ENCODE results near the gene EDRF1. TPM values are rescaled to one million over a fixed set of nuclear protein-coding genes. Genes with fewer than 3 reads are reported as not detected.

The EDRF1 gene
- total and polyA plus RNA-seq, 3 experiments from 2014 or later, result 13.1 to 33.5 (median 32.5) TPM

GRCh38 chr10:125773687-125774543 is 54.4 kb downstream of the EDRF1 start:
- no peaks in the 10 kb centered on the region for H3K36me3 ChIP-seq (ENCODE audit: insufficient read depth, low read length)
- H3K27me3 ChIP-seq (ENCODE audit: insufficient read depth, low read length, poor library complexity, severe bottlenecking), result no peaks in the 10 kb centered on the region
- Mint-ChIP-seq H3K4me1 (no peaks in the 10 kb centered on the region), H3K27ac (peak overlapping the region in 1 of 8 donors; percentile 40), H3K36me3 (peaks cover 0 to 6% (median 6%) of the 10 kb centered on the region in 3 donors), H3K9me3 (peaks cover 0 to 1% (median 0%) of the 10 kb centered on the region in 5 donors), H3K27me3 (peaks cover 0 to 4% of the 10 kb centered on the region in 2 donors), H3K4me3 (no peak overlapping the region)
- DNase-seq, result no peak
- H3K27ac ChIP-seq (ENCODE audit: low read depth, low read length), result no peak overlapping the region
- no peak overlapping the region for H3K4me3 ChIP-seq (ENCODE audit: low read length)
- POLR2A ChIA-PET, result no interaction called here
- H3K9me3 ChIP-seq (ENCODE audit: low read length), result no peaks in the 10 kb centered on the region
- H3K4me1 ChIP-seq (ENCODE audit: insufficient read depth, low read length), result no peaks in the 10 kb centered on the region
- CTCF ChIA-PET, result no interaction called here

- H3K27ac ChIP-seq (ENCODE audit: low read depth, low read length), result no peak overlapping the region
- H3K4me3 ChIP-seq (ENCODE audit: low read length), result no peak overlapping the region
- H3K36me3 ChIP-seq (ENCODE audit: insufficient read depth, low read length), result no peaks in the 10 kb centered on the region
- Mint-ChIP-seq H3K9me3 (peaks cover 0 to 1% (median 0%) of the 10 kb centered on the region in 5 donors), H3K4me3 (no peak overlapping the region), H3K27me3 (peaks cover 0 to 4% of the 10 kb centered on the region in 2 donors), H3K4me1 (no peaks in the 10 kb centered on the region), H3K27ac (peak overlapping the region in 1 of 8 donors; percentile 40), H3K36me3 (peaks cover 0 to 3% (median under 1%) of the 10 kb centered on the region in 3 donors)
- H3K27me3 ChIP-seq (ENCODE audit: insufficient read depth, low read length, poor library complexity, severe bottlenecking), result no peaks in the 10 kb centered on the region
- DNase-seq, result no peak
- H3K4me1 ChIP-seq (ENCODE audit: insufficient read depth, low read length), result no peaks in the 10 kb centered on the region
- H3K9me3 ChIP-seq (ENCODE audit: low read length), result no peaks in the 10 kb centered on the region
- CTCF ChIA-PET, result no interaction called here
- POLR2A ChIA-PET, result no interaction called here
Measured at GRCh38 chr10:125774581-125775191, 55.2 kb downstream of the EDRF1 start.

GRCh38 chr10:125775491-125776106 is 56.1 kb downstream of the EDRF1 start, which contains the start of gene MMP21:
Gene MMP21 (minus strand): TSS chr10:125775821. CDS start chr10:125775821, 0 bp downstream.
- Mint-ChIP-seq H3K27me3 (peaks cover 0 to 4% of the 10 kb centered on the region in 2 donors), H3K4me3 (no peak within 1 kb of the TSS), H3K36me3 (peaks cover 0 to 3% (median 0%) of the 10 kb centered on the region in 3 donors), H3K27ac (peak within 1 kb of the TSS in 1 of 8 donors; percentile 43), H3K9me3 (peaks cover 0 to 1% (median 0%) of the 10 kb centered on the region in 5 donors), H3K4me1 (no peaks in the 10 kb centered on the region)
- Histone ChIP-seq H3K36me3 (ENCODE audit: insufficient read depth, low read length) (no peaks in the 10 kb centered on the region), H3K4me3 (ENCODE audit: low read length) (no peak within 1 kb of the TSS), H3K27ac (ENCODE audit: low read depth, low read length) (no peak within 1 kb of the TSS), H3K9me3 (ENCODE audit: low read length) (no peaks in the 10 kb centered on the region), H3K27me3 (ENCODE audit: insufficient read depth, low read length, poor library complexity, severe bottlenecking) (no peaks in the 10 kb centered on the region), H3K4me1 (ENCODE audit: insufficient read depth, low read length) (no peaks in the 10 kb centered on the region)
- DNase-seq, result no peak
- ChIA-PET POLR2A (no interaction called here), CTCF (no interaction called here)

- Histone ChIP-seq H3K36me3 (ENCODE audit: insufficient read depth, low read length) (no peaks in the 10 kb centered on the region), H3K9me3 (ENCODE audit: low read length) (no peaks in the 10 kb centered on the region), H3K4me3 (ENCODE audit: low read length) (no peak overlapping the region), H3K4me1 (ENCODE audit: insufficient read depth, low read length) (no peaks in the 10 kb centered on the region), H3K27me3 (ENCODE audit: insufficient read depth, low read length, poor library complexity, severe bottlenecking) (no peaks in the 10 kb centered on the region), H3K27ac (ENCODE audit: low read depth, low read length) (no peak overlapping the region)
- H3K9me3 Mint-ChIP-seq, result peaks cover 0 to 1% (median 0%) of the 10 kb centered on the region in 5 donors
- H3K27me3 Mint-ChIP-seq, result peaks cover 0 to 4% of the 10 kb centered on the region in 2 donors
- H3K4me1 Mint-ChIP-seq, result no peaks in the 10 kb centered on the region
- CTCF ChIA-PET, result no interaction called here
- H3K27ac Mint-ChIP-seq, result no peak overlapping the region
- no peak overlapping the region for H3K4me3 Mint-ChIP-seq
- H3K36me3 Mint-ChIP-seq, result peaks cover 0 to 2% (median 0%) of the 10 kb centered on the region in 3 donors
- POLR2A ChIA-PET, result no interaction called here
- DNase-seq, result no peak
Measured at GRCh38 chr10:125777806-125778205, 58.3 kb downstream of the EDRF1 start.

- Mint-ChIP-seq H3K4me1 (no peaks in the 10 kb centered on the region), H3K27me3 (no peaks in the 10 kb centered on the region), H3K36me3 (peaks cover 0 to 2% (median 0%) of the 10 kb centered on the region in 3 donors), H3K27ac (no peak overlapping the region), H3K9me3 (peaks cover 0 to 1% (median 0%) of the 10 kb centered on the region in 5 donors), H3K4me3 (no peak overlapping the region)
- Histone ChIP-seq H3K27ac (ENCODE audit: low read depth, low read length) (no peak overlapping the region), H3K4me3 (ENCODE audit: low read length) (no peak overlapping the region), H3K4me1 (ENCODE audit: insufficient read depth, low read length) (no peaks in the 10 kb centered on the region), H3K27me3 (ENCODE audit: insufficient read depth, low read length, poor library complexity, severe bottlenecking) (no peaks in the 10 kb centered on the region), H3K36me3 (ENCODE audit: insufficient read depth, low read length) (no peaks in the 10 kb centered on the region), H3K9me3 (ENCODE audit: low read length) (no peaks in the 10 kb centered on the region)
- DNase-seq, result no peak
- ChIA-PET POLR2A (no interaction called here), CTCF (no interaction called here)
Measured at GRCh38 chr10:125778556-125778955, 59.0 kb downstream of the EDRF1 start.

GRCh38 chr10:125779403-125780327 is 60.2 kb downstream of the EDRF1 start:
- H3K9me3 ChIP-seq (ENCODE audit: low read length), result no peaks in the 10 kb centered on the region

GRCh38 chr10:125781374-125781773 is 61.9 kb downstream of the EDRF1 start:
- H3K4me3 ChIP-seq (ENCODE audit: low read length), result no peak overlapping the region
- ChIA-PET POLR2A (interaction anchor here (1.0 kb wide), 1 partner anchor 17 kb away, joined by 3 read pairs; no protein-coding TSS in a partner anchor), CTCF (no interaction called here)
- Mint-ChIP-seq H3K9me3 (peaks cover 0 to 1% (median 0%) of the 10 kb centered on the region in 5 donors), H3K4me1 (no peaks in the 10 kb centered on the region), H3K27ac (no peak overlapping the region), H3K4me3 (no peak overlapping the region), H3K36me3 (peaks cover 0 to 3% (median 0%) of the 10 kb centered on the region in 3 donors), H3K27me3 (no peaks in the 10 kb centered on the region)
- H3K9me3 ChIP-seq (ENCODE audit: low read length), result no peaks in the 10 kb centered on the region
- H3K27me3 ChIP-seq (ENCODE audit: insufficient read depth, low read length, poor library complexity, severe bottlenecking), result no peaks in the 10 kb centered on the region
- no peak overlapping the region for H3K27ac ChIP-seq (ENCODE audit: low read depth, low read length)
- no peaks in the 10 kb centered on the region for H3K4me1 ChIP-seq (ENCODE audit: insufficient read depth, low read length)
- no peaks in the 10 kb centered on the region for H3K36me3 ChIP-seq (ENCODE audit: insufficient read depth, low read length)
- no peak for DNase-seq

More at GRCh38 chr10:125779403-125780327, 60.2 kb downstream of the EDRF1 start:
- H3K27ac Mint-ChIP-seq, result no peak overlapping the region
- H3K9me3 Mint-ChIP-seq, result peaks cover 0 to 1% (median 0%) of the 10 kb centered on the region in 5 donors
- no peak for DNase-seq
- Histone ChIP-seq H3K4me3 (ENCODE audit: low read length) (no peak overlapping the region), H3K27ac (ENCODE audit: low read depth, low read length) (no peak overlapping the region), H3K36me3 (ENCODE audit: insufficient read depth, low read length) (no peaks in the 10 kb centered on the region), H3K27me3 (ENCODE audit: insufficient read depth, low read length, poor library complexity, severe bottlenecking) (no peaks in the 10 kb centered on the region), H3K4me1 (ENCODE audit: insufficient read depth, low read length) (no peaks in the 10 kb centered on the region)
- CTCF ChIA-PET, result no interaction called here
- no peaks in the 10 kb centered on the region for H3K36me3 Mint-ChIP-seq
- no peaks in the 10 kb centered on the region for H3K4me1 Mint-ChIP-seq
- H3K27me3 Mint-ChIP-seq, result no peaks in the 10 kb centered on the region
- H3K4me3 Mint-ChIP-seq, result no peak overlapping the region
- POLR2A ChIA-PET, result no interaction called here
